GM12878 (cell line): ENCODE results near the gene CCL19. TPM values are rescaled to one million over a fixed set of nuclear protein-coding genes. Genes with fewer than 3 reads are reported as not detected.

Source experiments
- ATAC-seq: fragments of 200-7000 bp; cut with Tn5 transposase; 3 replicates; pipeline ENCODE4 v1.9.1; 2020; ENCODE audit warnings: mild to moderate bottlenecking, moderate library complexity
- BruUV-seq: library from RNA; stranded (reverse); fragments of 400-500 nt; replicated peaks from 2 replicates; lab custom pipeline; 2021; lab: Mats Ljungman, UMichigan
- CTCF ChIA-PET: fragments of 300-600 bp; sonication (Branson Sonifier 250); formaldehyde crosslinking; extraction: SDS; loops from one replicate; lab custom pipeline; 2021; ENCODE audit warnings: inconsistent platforms; lab: Yijun Ruan, JAX
- POLR2A ChIA-PET: fragments of 350-600 bp; formaldehyde crosslinking; extraction: SDS; loops from one replicate; lab custom pipeline; 2021; ENCODE audit warnings: inconsistent platforms; lab: Charles Lee
- RAD21 ChIA-PET: fragments of 300-600 bp; sonication (Branson Sonifier 250); formaldehyde crosslinking; loops from one replicate; lab custom pipeline; 2023; ENCODE audit warnings: antibody characterized with exemption; ENCODE audit not compliant: unreplicated experiment; lab: Charles Lee
- SMC1A ChIA-PET: fragments of 300-600 bp; sonication (Branson Sonifier 250); formaldehyde crosslinking; loops from one replicate; lab custom pipeline; 2023; ENCODE audit not compliant: unreplicated experiment, uncharacterized antibody; lab: Charles Lee
- DNase-seq: peaks from one replicate; pipeline ENCODE4 v3.0.0-alpha.2; 2011; ENCODE audit warnings: low read depth, low spot score
- FAIRE-seq: peaks from 3 replicates; lab custom pipeline; 2011; peaks lifted over from hg19 to GRCh38; lab: Jason Lieb, UNC
- H2AFZ ChIP-seq: 2 replicates; pipeline ENCODE4 v1.6.0; 2011; ENCODE audit warnings: low read depth, low read length, control low read depth; ENCODE audit not compliant: control insufficient read depth
- H3K27ac ChIP-seq: 2 replicates; pipeline ENCODE4 v1.5.1; 2011; ENCODE audit warnings: control low read depth; ENCODE audit not compliant: control insufficient read depth, insufficient read depth
- H3K27me3 ChIP-seq, 2 experiments: replicated peaks in 1 of 2; 2 replicates each; pipeline versions ENCODE4 v1.6.0 to v1.6.1; 2011; ENCODE audit warnings: low read length in 1 of 2; ENCODE audit not compliant: control insufficient read depth in 2 of 2, insufficient read depth in 2 of 2
- H3K36me3 ChIP-seq, 2 experiments: 2 replicates each; pipeline ENCODE4 v1.5.1; 2011; ENCODE audit warnings: low read length in 1 of 2; ENCODE audit not compliant: control insufficient read depth in 2 of 2, insufficient read depth in 2 of 2
- H3K4me1 ChIP-seq: 2 replicates; pipeline ENCODE4 v1.6.1; 2011; ENCODE audit warnings: mild to moderate bottlenecking, low read length, moderate library complexity, mixed read lengths; ENCODE audit not compliant: control insufficient read depth, insufficient read depth
- H3K4me2 ChIP-seq: 2 replicates; pipeline ENCODE4 v1.6.0; 2011; ENCODE audit warnings: control low read depth; ENCODE audit not compliant: control insufficient read depth, insufficient read depth
- H3K4me3 ChIP-seq: fragments of 200-600 bp; sonication (generic); 2 replicates; pipeline ENCODE4 v1.5.1; 2016
- H3K79me2 ChIP-seq: 2 replicates; pipeline ENCODE4 v1.6.0; 2011; ENCODE audit warnings: low read length; ENCODE audit not compliant: control insufficient read depth, insufficient read depth
- H3K9ac ChIP-seq: 2 replicates; pipeline ENCODE4 v1.8.0; 2011; ENCODE audit warnings: low read length, control low read depth, mixed read lengths; ENCODE audit not compliant: control insufficient read depth, insufficient read depth
- H3K9me3 ChIP-seq: replicated peaks from 3 replicates; pipeline ENCODE4 v1.5.1; 2011; ENCODE audit warnings: mild to moderate bottlenecking, low read length; ENCODE audit not compliant: control insufficient read depth, insufficient read depth
- H4K20me1 ChIP-seq: 2 replicates; pipeline ENCODE4 v1.6.0; 2011; ENCODE audit not compliant: control insufficient read depth, insufficient read depth
- CEBPB ChIP-seq, 2 experiments: fragments of 150-350 bp in 1 of 2; IDR thresholded peaks; 2 replicates each; pipeline ENCODE4 v1.6.1; 2012 to 2014; ENCODE audit warnings: low read depth in 2 of 2, low read length in 2 of 2, borderline replicate concordance in 1 of 2, inconsistent platforms in 1 of 2
- CTCF ChIP-seq, 3 experiments: IDR thresholded peaks in 2 of 3; conservative IDR thresholded peaks in 1 of 3; 2 replicates each; pipeline ENCODE4 v1.5.1; 2011; ENCODE audit warnings: low read depth in 3 of 3, low read length in 3 of 3, mild to moderate bottlenecking in 3 of 3, control low read depth in 2 of 3, moderate library complexity in 2 of 3, inconsistent platforms in 1 of 3, mixed read lengths in 1 of 3; ENCODE audit not compliant: control insufficient read depth in 2 of 3, insufficient read depth in 1 of 3; ENCODE audit errors: extremely low read depth in 1 of 3
- HSF1 ChIP-seq: fragments of 150-350 bp; IDR thresholded peaks from 2 replicates; pipeline ENCODE4 v1.6.1; 2014; ENCODE audit warnings: mild to moderate bottlenecking, low read depth, low read length
- NR2C1 ChIP-seq: fragments of 450-650 bp; IDR thresholded peaks from 2 replicates; pipeline ENCODE4 v1.6.1; 2017; ENCODE audit warnings: antibody characterized with exemption, mild to moderate bottlenecking, moderate library complexity
- POLR2AphosphoS2 ChIP-seq: IDR thresholded peaks from 2 replicates; pipeline ENCODE4 v1.6.1; 2011; ENCODE audit warnings: low read depth, mild to moderate bottlenecking, low read length, improper control_type of control experiment, moderate library complexity
- REST ChIP-seq: IDR thresholded peaks from 2 replicates; pipeline ENCODE4 v1.6.1; 2012; ENCODE audit warnings: mild to moderate bottlenecking, low read depth, low read length
- RUNX3 ChIP-seq: IDR thresholded peaks from 2 replicates; pipeline ENCODE4 v1.6.1; 2012; ENCODE audit warnings: low read length, inconsistent platforms
- SREBF1 ChIP-seq: IDR thresholded peaks from 2 replicates; pipeline ENCODE4 v1.6.1; 2012; ENCODE audit warnings: mild to moderate bottlenecking, low read length
- ZBTB40 ChIP-seq: fragments of 450-650 bp; IDR thresholded peaks from 2 replicates; pipeline ENCODE4 v1.6.1; 2016; ENCODE audit warnings: mild to moderate bottlenecking, moderate library complexity, borderline replicate concordance
- in situ Hi-C: fragments of 300-500 bp; cut with MboI; formaldehyde crosslinking; loops from 9 replicates; pipeline ENCODE4 v1.14.3; 2018; ENCODE audit warnings: mixed read lengths
- intact Hi-C: fragments of 100-400 bp; cut with micrococcal nuclease; formaldehyde crosslinking; loops from one replicate; pipeline ENCODE4 v1.14.2; 2022; ENCODE audit not compliant: unreplicated experiment
- polyA plus RNA-seq, 11 experiments: library from polyadenylated mRNA; depleted of rRNA in 4 of 11; unstranded in 6 of 11; stranded (reverse) in 5 of 11; fragments of >200 nt; fragmentation: Nextera tagmentation in 4 of 11; fragmentation: Illumina TruSeq in 1 of 11; extraction: Ambion mirVana in 4 of 11; extraction: Trizol in 1 of 11; gene quantifications; 1 replicate in 1 of 11; 2 replicates in 10 of 11; pipeline versions ENCODE4 v1.2.1 to v1.2.3, GENCODE V29; 2011 to 2016; ENCODE audit warnings: inconsistent platforms in 2 of 11, missing spikeins in 2 of 11, low read depth in 1 of 11
- total RNA-seq, 4 experiments: library from RNA; depleted of rRNA in 3 of 4; stranded (reverse); fragments of >200 nt in 3 of 4; fragmentation: Illumina TruSeq in 1 of 4; extraction: Trizol in 1 of 4; gene quantifications; 2 replicates each; pipeline versions ENCODE4 v1.2.1 to v1.2.3, GENCODE V29; 2013 to 2021

Gene CCL19
- total and polyA plus RNA-seq, 10 of the 15 experiments (the other 5 are each of a cell fraction or from before 2014, with no cell fraction given) = 0.42 to 0.69 TPM; not detected in 8

GRCh38 chr9:34714007-34714406 lies 22.9 kb upstream of the CCL19 start:
- H3K4me3 ChIP-seq = no peak overlapping the region
- ATAC-seq = no peak
- H4K20me1 ChIP-seq = no peaks in the 10 kb centered on the region
- no peak overlapping the region for H3K27ac ChIP-seq
- intact Hi-C loops = no loop called here
- CTCF ChIA-PET = interaction anchor here (1.4 to 2.3 kb wide), 2 partner anchors 12 to 15 kb away, joined by 4 to 5 read pairs; no protein-coding TSS in a partner anchor
- no peak for FAIRE-seq
- H3K36me3 ChIP-seq = no peaks in the 10 kb centered on the region
- POLR2A ChIA-PET = no interaction called here
- H3K27me3 ChIP-seq = peaks cover 0 to 1% of the 10 kb centered on the region in 2 experiments; a peak in 2 of 4 replicates
- RAD21 ChIA-PET = no interaction called here
- in situ Hi-C loops = no loop called here
- no peak overlapping the region for H3K4me2 ChIP-seq
- H3K4me1 ChIP-seq = no peaks in the 10 kb centered on the region
- no peak overlapping the region for H3K9ac ChIP-seq
- SMC1A ChIA-PET = no interaction called here
- H3K9me3 ChIP-seq = no peaks in the 10 kb centered on the region
- H2AFZ ChIP-seq = no peak overlapping the region
- H3K79me2 ChIP-seq = no peaks in the 10 kb centered on the region
- BruUV-seq = no TSS peak
- no peak for DNase-seq
- TF ChIP-seq NR2C1 (no peak), CEBPB (IDR thresholded peaks at IDR 0.05; ENCODE audit: borderline replicate concordance in 1 of 2, low read depth in 2 of 2, low read length in 2 of 2) (no peak), ZBTB40 (no peak), HSF1 (no peak), POLR2AphosphoS2 (no peak), SREBF1 (no peak), RUNX3 (no peak), REST (no peak), CTCF (IDR thresholded peaks at IDR 0.05 in 2 of 3, conservative IDR thresholded peaks at IDR 0.05 in 1 of 3; ENCODE audit: control insufficient read depth in 2 of 3, extremely low read depth in 1 of 3, insufficient read depth in 1 of 3, low read depth in 3 of 3, low read length in 3 of 3) (no peak)
